GM12864 (cell line): ENCODE measurements around the gene TRIM15.
"Not testable (repeated sequence)": the region's sequence is repeated elsewhere in the genome, so short reads cannot be mapped to it uniquely, and the experiment has no call there.

ENCODE experiments used
- DNase-seq: peaks from one replicate; pipeline ENCODE4 v3.0.0-alpha.2; 2011; ENCODE audit warnings: low read depth
- H3K4me3 ChIP-seq: 2 replicates; pipeline ENCODE4 v1.5.1; 2011; ENCODE audit warnings: mild to moderate bottlenecking, low read depth, low read length, control low read depth
- CTCF ChIP-seq: IDR thresholded peaks from 2 replicates; pipeline ENCODE4 v1.5.1; 2011; ENCODE audit warnings: low read depth, mild to moderate bottlenecking, moderate library complexity, low read length, control low read depth, inconsistent platforms; ENCODE audit errors: missing control alignments

The TRIM15 gene

DNA sequence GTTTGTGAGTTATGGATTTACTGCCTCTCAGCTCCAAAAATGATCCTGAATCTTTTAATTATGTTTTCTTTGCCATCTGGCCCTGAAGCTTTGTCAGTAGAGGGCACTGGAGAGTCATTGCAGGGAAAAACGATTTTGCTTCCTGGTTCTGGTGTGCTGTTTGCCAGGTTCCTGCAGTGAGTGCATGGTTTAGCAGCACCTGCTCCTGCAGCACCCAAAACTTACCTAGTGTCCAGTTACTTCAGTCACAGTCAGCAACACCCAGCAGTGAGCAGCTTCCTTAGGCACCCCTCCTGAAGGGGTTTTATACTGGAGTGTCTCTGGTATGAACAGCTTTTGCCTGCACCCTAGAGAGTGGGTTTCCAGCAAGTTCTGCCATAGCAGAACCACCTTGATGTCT is 55.9 kb downstream of the TRIM15 start:
- TF ChIP-seq CTCF, result peak; percentile 92
- no peak for DNase-seq
- no peak overlapping the region for H3K4me3 ChIP-seq

- not testable (repeated sequence) for DNase-seq, H3K4me3 ChIP-seq
Observed at GRCh38 chr6:30221395-30221794, 58.0 kb downstream of the TRIM15 start.

DNA sequence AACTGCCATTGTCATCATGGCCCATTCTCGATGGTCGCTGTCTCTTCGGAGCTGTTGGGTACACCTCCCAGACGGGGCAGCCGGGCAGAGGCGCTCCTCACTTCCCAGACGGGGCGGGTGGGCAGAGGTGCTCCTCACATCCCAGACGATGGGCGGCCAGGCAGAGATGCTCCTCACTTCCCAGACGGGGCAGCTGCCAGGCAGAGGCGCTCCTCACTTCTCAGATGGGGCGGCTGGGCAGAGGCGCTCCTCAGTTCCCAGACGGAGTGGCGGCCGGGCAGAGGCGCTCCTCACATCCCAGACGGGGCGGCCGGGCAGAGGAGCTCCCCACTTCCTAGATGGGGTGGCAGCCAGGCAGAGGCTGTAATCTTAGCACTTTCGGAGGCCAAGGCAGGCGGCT is 58.6 kb downstream of the TRIM15 start:
- not testable (repeated sequence) for DNase-seq, H3K4me3 ChIP-seq
